Adipose tissue (tissue), 3 donors: ENCODE data around the gene SLC35A1. TPM values are rescaled to one million over a fixed set of nuclear protein-coding genes. Genes with fewer than 3 reads are reported as not detected.

Experiments used
- polyA plus RNA-seq, 3 donors: library from polyadenylated mRNA; stranded (reverse); fragments of 200-250 nt; gene quantifications; one replicate each; pipeline ENCODE4 v1.2.3, GENCODE V29; 2013
- donor health status: healthy with polysubstance abuse.
- donor health status: Bipolar disorder and iron deficiency.
- donor health status: healthy.

Gene SLC35A1
- polyA plus RNA-seq, 3 donors, result 9.7 to 11.2 (median 9.8) TPM

Other genes with a start within 250 kb of the SLC35A1 start
- gene SMIM8, start 150.4 kb upstream of the SLC35A1 start, polyA plus RNA-seq, result 1 to 10 TPM; 2.3 to 6.6 (median 2.9) TPM
- not detected for gene GJB7, start 143.7 kb upstream of the SLC35A1 start, polyA plus RNA-seq
- 1 to 10 TPM in 1 of 3 donors, under 1 TPM in 2; 0.31 to 3.1 (median 0.34) TPM for gene C6orf163, start 128.2 kb upstream of the SLC35A1 start, polyA plus RNA-seq
- gene CFAP206, start 65.0 kb upstream of the SLC35A1 start, polyA plus RNA-seq, result under 1 TPM; 0.07 to 0.22 (median 0.13) TPM
- 10 to 100 TPM; 18.0 to 29.0 (median 23.3) TPM for gene RARS2, start 117.0 kb downstream of the SLC35A1 start, polyA plus RNA-seq
- 10 to 100 TPM in 2 of 3 donors, 1 to 10 TPM in 1; 7.9 to 20.7 (median 11.6) TPM for gene ORC3, start 117.2 kb downstream of the SLC35A1 start, polyA plus RNA-seq
- gene AKIRIN2, start 229.3 kb downstream of the SLC35A1 start, polyA plus RNA-seq, result 10 to 100 TPM; 10.1 to 45.3 (median 30.6) TPM